GM21447 (cell line): ENCODE measurements around the gene UGT1A7.
"Not testable (repeated sequence)": the region's sequence is repeated elsewhere in the genome, so short reads cannot be mapped to it uniquely, and the experiment has no call there.

Experiments
- ATAC-seq: cut with Tn5 transposase; IDR thresholded peaks from one replicate; pipeline ENCODE4 v1.9.1; 2021; ENCODE audit not compliant: unreplicated experiment

UGT1A7 gene

GRCh38 chr2:233711312-233712008 lies 29.8 kb downstream of the UGT1A7 start:
- ATAC-seq: no peak

GRCh38 chr2:233712611-233713261 lies 31.0 kb downstream of the UGT1A7 start, which contains the start of gene UGT1A5:
Gene UGT1A5, plus strand, starts transcription at chr2:233712907. Its CDS starts 85 bp downstream, at chr2:233712992.
- no peak for ATAC-seq

- ATAC-seq: no peak
These were observed 31.5 kb downstream of the UGT1A7 start for GRCh38 chr2:233713262-233713615.

GRCh38 chr2:233714121-233714520 lies 32.4 kb downstream of the UGT1A7 start:
- no peak for ATAC-seq

- ATAC-seq: no peak
These were observed 36.9 kb downstream of the UGT1A7 start, which contains the start of gene UGT1A4 for GRCh38 chr2:233718552-233718951. Gene UGT1A4, plus strand, starts transcription at chr2:233718736. Its CDS starts 85 bp downstream, at chr2:233718821.

- ATAC-seq: no peak
These were observed 47.1 kb downstream of the UGT1A7 start, which contains the start of gene UGT1A3 for GRCh38 chr2:233728723-233729301. Gene UGT1A3, plus strand, starts transcription at chr2:233729042. Its CDS starts 85 bp downstream, at chr2:233729127.

- ATAC-seq: not testable (repeated sequence)
These were observed 55.4 kb downstream of the UGT1A7 start for GRCh38 chr2:233736868-233737653.

GRCh38 chr2:233740870-233741269 lies 59.2 kb downstream of the UGT1A7 start:
- ATAC-seq: no peak

- no peak for ATAC-seq
These were observed 62.0 kb downstream of the UGT1A7 start for GRCh38 chr2:233743464-233744259.

- no peak for ATAC-seq
These were observed 63.5 kb downstream of the UGT1A7 start for GRCh38 chr2:233745073-233745755.

- ATAC-seq: not testable (repeated sequence)
These were observed 64.1 kb downstream of the UGT1A7 start for GRCh38 chr2:233745838-233746237.

GRCh38 chr2:233746475-233747282 lies 65.0 kb downstream of the UGT1A7 start:
- ATAC-seq: no peak

- no peak for ATAC-seq
These were observed 65.5 kb downstream of the UGT1A7 start for GRCh38 chr2:233747283-233747544.

GRCh38 chr2:233750689-233751088 lies 69.0 kb downstream of the UGT1A7 start:
- ATAC-seq: not testable (repeated sequence)

- ATAC-seq: not testable (repeated sequence)
These were observed 69.7 kb downstream of the UGT1A7 start for GRCh38 chr2:233751212-233752009.

- ATAC-seq: no peak
These were observed 73.3 kb downstream of the UGT1A7 start for GRCh38 chr2:233754872-233755611.

- no peak for ATAC-seq
These were observed 74.9 kb downstream of the UGT1A7 start for GRCh38 chr2:233756429-233757081.
